OCI-LY7 (cell line): ENCODE data around the gene KLHL21.
"Not testable (repeated sequence)": the region's sequence is repeated elsewhere in the genome, so short reads cannot be mapped to it uniquely, and the experiment has no call there.

Source experiments
- CTCF ChIP-seq: fragments of 200-600 bp; sonication (generic); conservative IDR thresholded peaks from 2 replicates; pipeline ENCODE4 v1.5.1; 2014; ENCODE audit warnings: mild to moderate bottlenecking, antibody characterized with exemption, low read length, moderate library complexity, mixed read lengths
- EZH2phosphoT487 ChIP-seq: fragments of 200-600 bp; sonication (generic); IDR thresholded peaks from 2 replicates; pipeline ENCODE4 v1.6.1; 2018; ENCODE audit warnings: low read depth, borderline replicate concordance, mild to moderate bottlenecking, mixed run types, antibody characterized with exemption, low read length, moderate library complexity, mixed read lengths

GRCh38 chr1:6559161-6559560, 43.5 kb downstream of the KLHL21 start:
- not testable (repeated sequence) for TF ChIP-seq CTCF, EZH2phosphoT487
